ENCODE results near the gene U2AF2. TPM values are rescaled to one million over a fixed set of nuclear protein-coding genes. Genes with fewer than 3 reads are reported as not detected.

The U2AF2 gene
- total RNA-seq, 4 donors from 2014 or later: 132 to 292 (median 159) TPM

GRCh38 chr19:55623130-55623529, 31.7 kb upstream of the U2AF2 start:
- no peak overlapping the region for H3K27ac ChIP-seq
- no peaks in the 10 kb centered on the region for H3K9me3 ChIP-seq
- H3K27me3 ChIP-seq: no peaks in the 10 kb centered on the region
- no peak overlapping the region for H3K4me3 ChIP-seq
- DNase-seq: no peak
- peaks cover 0 to 6% (median 0%) of the 10 kb centered on the region in 4 donors for H3K4me1 ChIP-seq
- peaks cover 0 to 17% (median 0%) of the 10 kb centered on the region in 3 donors for H3K36me3 ChIP-seq
- TF ChIP-seq POLR2A (IDR thresholded peaks at IDR 0.05) (no peak), CTCF (IDR thresholded peaks at IDR 0.05) (no peak)

- Histone ChIP-seq H3K4me1 (peaks cover 0 to 6% (median 0%) of the 10 kb centered on the region in 4 donors), H3K36me3 (peaks cover 0 to 17% (median 0%) of the 10 kb centered on the region in 3 donors), H3K27me3 (no peaks in the 10 kb centered on the region), H3K4me3 (peak overlapping the region in 1 of 4 donors; percentile 78), H3K9me3 (no peaks in the 10 kb centered on the region), H3K27ac (peak overlapping the region in 1 of 4 donors; percentile 98)
- no peak for DNase-seq
- TF ChIP-seq CTCF (IDR thresholded peaks at IDR 0.05) (no peak), POLR2A (IDR thresholded peaks at IDR 0.05) (no peak)
These were observed 31.3 kb upstream of the U2AF2 start for GRCh38 chr19:55623561-55623960.

GRCh38 chr19:55624109-55625003, 30.5 kb upstream of the U2AF2 start, which contains the start of gene ZNF784:
TSS of gene ZNF784 (minus strand) at chr19:55624566. CDS start at chr19:55624561, 5 bp downstream.
- TF ChIP-seq CTCF (IDR thresholded peaks at IDR 0.05) (no peak), POLR2A (IDR thresholded peaks at IDR 0.05) (peak; percentile 40 to 62)
- Histone ChIP-seq H3K9me3 (no peaks in the 10 kb centered on the region), H3K4me1 (peaks cover 0 to 6% (median 0%) of the 10 kb centered on the region in 4 donors), H3K27me3 (no peaks in the 10 kb centered on the region), H3K4me3 (peak within 1 kb of the TSS; percentile 57 to 78 (median 66)), H3K27ac (peak within 1 kb of the TSS; percentile 91 to 98 (median 96)), H3K36me3 (peaks cover 0 to 17% (median 0%) of the 10 kb centered on the region in 3 donors)
- DNase-seq: peak; percentile 94 to 96 (median 96)

- Histone ChIP-seq H3K36me3 (peaks cover 0 to 17% (median 0%) of the 10 kb centered on the region in 3 donors), H3K27ac (peak overlapping the region; percentile 91 to 98 (median 96)), H3K9me3 (no peaks in the 10 kb centered on the region), H3K4me3 (peak overlapping the region; percentile 57 to 78 (median 66)), H3K27me3 (no peaks in the 10 kb centered on the region), H3K4me1 (peaks cover 0 to 6% (median 0%) of the 10 kb centered on the region in 4 donors)
- TF ChIP-seq CTCF (IDR thresholded peaks at IDR 0.05) (no peak), POLR2A (IDR thresholded peaks at IDR 0.05) (no peak)
- DNase-seq: no peak
These were observed 29.9 kb upstream of the U2AF2 start for GRCh38 chr19:55625004-55625326.

GRCh38 chr19:55626350-55626749, 28.5 kb upstream of the U2AF2 start:
- Histone ChIP-seq H3K4me3 (no peak overlapping the region), H3K36me3 (peaks cover 0 to 12% (median 0%) of the 10 kb centered on the region in 3 donors), H3K27me3 (no peaks in the 10 kb centered on the region), H3K9me3 (no peaks in the 10 kb centered on the region), H3K4me1 (peaks cover 0 to 6% (median 0%) of the 10 kb centered on the region in 4 donors), H3K27ac (no peak overlapping the region)
- TF ChIP-seq POLR2A (IDR thresholded peaks at IDR 0.05): no peak
- DNase-seq: peak in 2 of 3 donors; percentile 50 to 68

- TF ChIP-seq POLR2A (IDR thresholded peaks at IDR 0.05) (no peak), CTCF (IDR thresholded peaks at IDR 0.05) (peak; percentile 86 to 98 (median 94))
- no peaks in the 10 kb centered on the region for H3K36me3 ChIP-seq
- no peaks in the 10 kb centered on the region for H3K9me3 ChIP-seq
- H3K27ac ChIP-seq: no peak overlapping the region
- H3K4me1 ChIP-seq: peaks cover 6 to 19% (median 10%) of the 10 kb centered on the region in 4 donors
- no peaks in the 10 kb centered on the region for H3K27me3 ChIP-seq
- no peak overlapping the region for H3K4me3 ChIP-seq
- peak; percentile 54 to 100 (median 98) for DNase-seq
These were observed 22.4 kb upstream of the U2AF2 start for GRCh38 chr19:55632463-55632834.

Measured in Peyer's patch (tissue), 4 donors.